ENCODE data around the gene LRRC7. TPM values are rescaled to one million over a fixed set of nuclear protein-coding genes. Genes with fewer than 3 reads are reported as not detected.
A peak's percentile ranks its signal among the peaks of the same experiment; 100 is the strongest.

LRRC7 gene
- total and polyA plus RNA-seq, 2 of the 8 experiments (the other 6 are each of a cell fraction or from before 2014, with no cell fraction given), result 0.03 to 0.17 TPM

GRCh38 chr1:69567652-69568420 lies at the start of gene LRRC7 (continued):
- TF ChIP-seq RFX5 (IDR thresholded peaks at IDR 0.05; ENCODE audit: borderline replicate concordance, low read depth, low read length) (no peak), KDM4A (IDR thresholded peaks at IDR 0.05; ENCODE audit: low read depth, low read length, severe bottlenecking) (peak; percentile 88), RNF2 (IDR thresholded peaks at IDR 0.05; ENCODE audit: borderline replicate concordance, low read depth, low read length, missing control alignments, poor library complexity, severe bottlenecking) (peak; percentile 49), SUZ12 (IDR thresholded peaks at IDR 0.05; ENCODE audit: low read length) (peak; percentile 67; the same call in 1 of the 2 replicates), TCF12 (IDR thresholded peaks at IDR 0.05; ENCODE audit: low read depth, low read length) (no peak), GABPA (IDR thresholded peaks at IDR 0.05; ENCODE audit: borderline replicate concordance, insufficient read depth, low read length) (no peak), CTBP2 (IDR thresholded peaks at IDR 0.05; ENCODE audit: borderline replicate concordance, insufficient read depth, insufficient read length, low read length) (no peak), NANOG (IDR thresholded peaks at IDR 0.05; ENCODE audit: insufficient read depth, low read depth, low read length, poor library complexity, severe bottlenecking) (no peak), SIX5 (IDR thresholded peaks at IDR 0.05; ENCODE audit: low read depth, low read length) (no peak), KDM5A (IDR thresholded peaks at IDR 0.05; ENCODE audit: low read length) (no peak), FOSL1 (IDR thresholded peaks at IDR 0.05; ENCODE audit: insufficient read depth, low read depth, low read length) (no peak), EZH2 (IDR thresholded peaks at IDR 0.05; ENCODE audit: low read depth, low read length, severe bottlenecking) (peak; percentile 9), TBP (IDR thresholded peaks at IDR 0.05; ENCODE audit: low read depth, low read length) (peak; percentile 71; the same call in 1 of the 2 replicates), TEAD4 (IDR thresholded peaks at IDR 0.05; ENCODE audit: low read depth, low read length) (no peak), CEBPB (IDR thresholded peaks at IDR 0.05; ENCODE audit: low read depth, low read length) (no peak), MAFK (IDR thresholded peaks at IDR 0.05; ENCODE audit: low read depth, low read length) (no peak)
